ENCODE measurements around the gene LOXL1.

DNA sequence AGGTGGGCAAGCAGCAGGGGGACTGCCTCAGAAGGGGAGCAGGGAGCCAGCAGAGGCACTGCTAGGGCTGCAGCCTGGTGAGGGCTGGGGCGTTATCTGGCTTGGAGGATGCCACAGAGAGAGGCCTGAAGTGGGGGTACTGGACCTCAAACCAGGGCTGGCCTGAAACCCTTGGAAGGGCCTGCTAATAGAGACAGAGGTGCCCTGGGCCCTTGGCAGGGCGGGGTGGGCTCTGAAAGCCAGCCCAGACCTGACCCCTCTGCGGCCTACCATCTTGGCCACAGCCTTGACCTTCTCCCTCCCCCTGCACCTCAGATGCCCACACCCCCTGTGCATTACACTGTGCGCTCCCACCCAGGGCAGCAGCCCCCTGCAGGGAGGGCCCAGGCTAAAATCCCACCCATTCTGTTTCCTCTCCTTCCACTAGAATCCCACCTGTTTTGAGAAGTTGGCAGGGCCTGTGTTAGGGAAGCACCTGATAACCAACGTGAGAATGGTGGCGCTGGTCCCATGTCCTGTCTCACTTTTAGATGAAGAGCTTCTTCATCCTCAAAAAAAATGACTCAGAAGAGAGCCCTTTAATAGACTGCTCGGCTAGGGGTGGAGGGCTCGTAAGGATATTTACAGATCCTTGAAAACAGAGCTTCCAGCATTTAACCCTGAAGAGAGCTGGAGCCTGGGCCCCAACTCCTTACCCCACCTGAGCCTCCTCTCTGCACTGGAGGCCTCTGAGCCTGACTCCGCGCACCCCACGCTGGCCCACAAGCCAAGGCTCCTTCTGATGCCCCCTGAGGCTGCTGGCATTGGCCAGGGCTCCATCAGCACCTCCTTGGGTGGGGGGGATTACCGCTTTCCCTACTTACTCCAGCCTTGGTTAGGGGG, 29.8 kb downstream of the LOXL1 start:
- TF ChIP-seq, protein P1, sequence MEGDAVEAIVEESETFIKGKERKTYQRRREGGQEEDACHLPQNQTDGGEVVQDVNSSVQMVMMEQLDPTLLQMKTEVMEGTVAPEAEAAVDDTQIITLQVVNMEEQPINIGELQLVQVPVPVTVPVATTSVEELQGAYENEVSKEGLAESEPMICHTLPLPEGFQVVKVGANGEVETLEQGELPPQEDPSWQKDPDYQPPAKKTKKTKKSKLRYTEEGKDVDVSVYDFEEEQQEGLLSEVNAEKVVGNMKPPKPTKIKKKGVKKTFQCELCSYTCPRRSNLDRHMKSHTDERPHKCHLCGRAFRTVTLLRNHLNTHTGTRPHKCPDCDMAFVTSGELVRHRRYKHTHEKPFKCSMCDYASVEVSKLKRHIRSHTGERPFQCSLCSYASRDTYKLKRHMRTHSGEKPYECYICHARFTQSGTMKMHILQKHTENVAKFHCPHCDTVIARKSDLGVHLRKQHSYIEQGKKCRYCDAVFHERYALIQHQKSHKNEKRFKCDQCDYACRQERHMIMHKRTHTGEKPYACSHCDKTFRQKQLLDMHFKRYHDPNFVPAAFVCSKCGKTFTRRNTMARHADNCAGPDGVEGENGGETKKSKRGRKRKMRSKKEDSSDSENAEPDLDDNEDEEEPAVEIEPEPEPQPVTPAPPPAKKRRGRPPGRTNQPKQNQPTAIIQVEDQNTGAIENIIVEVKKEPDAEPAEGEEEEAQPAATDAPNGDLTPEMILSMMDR (IDR thresholded peaks at IDR 0.05): no peak
- TF ChIP-seq POLR2A (IDR thresholded peaks at IDR 0.05): no peak

Data from Peyer's patch (tissue), 4 donors.